ENCODE measurements around the gene ARF4.

DNA sequence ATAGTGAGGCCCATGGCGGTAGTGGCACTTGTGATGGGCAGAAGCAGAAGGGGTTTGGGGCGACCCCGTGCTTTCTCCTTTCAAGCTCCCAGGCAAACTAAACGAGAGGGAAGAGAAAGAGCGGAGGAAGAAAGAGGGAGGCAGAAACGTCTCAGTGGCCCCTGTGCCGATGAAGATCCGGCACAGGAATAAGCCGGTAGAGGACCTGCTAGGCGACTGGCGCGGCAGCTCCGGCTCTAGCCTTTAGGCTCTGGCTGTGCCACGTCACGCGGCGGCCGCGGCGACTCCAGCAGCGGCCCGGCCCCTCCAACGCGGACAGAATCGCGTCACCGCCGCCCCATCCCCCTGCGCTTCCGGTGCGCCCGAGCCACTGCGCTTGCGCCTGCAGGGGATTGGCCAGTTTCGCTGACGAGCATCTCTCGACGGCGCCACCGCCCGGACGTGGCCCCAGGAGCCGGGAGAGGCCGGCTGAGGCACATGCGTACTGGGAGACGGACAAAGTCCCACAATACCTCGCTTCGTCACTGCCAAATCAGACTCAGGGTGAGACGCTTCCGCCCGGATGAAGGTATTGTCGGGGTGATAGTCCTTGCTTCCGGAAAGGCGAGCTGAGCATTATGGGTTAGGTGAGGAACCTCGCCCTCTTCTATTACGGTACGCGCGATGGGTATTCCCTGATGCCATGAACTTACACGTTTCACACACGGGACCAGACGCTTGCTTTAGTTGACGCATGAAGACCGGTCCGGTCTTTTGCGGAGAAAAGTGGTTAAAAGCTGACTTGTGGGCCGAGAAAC, at the start of gene ARF4:
- TF ChIP-seq, protein P1, sequence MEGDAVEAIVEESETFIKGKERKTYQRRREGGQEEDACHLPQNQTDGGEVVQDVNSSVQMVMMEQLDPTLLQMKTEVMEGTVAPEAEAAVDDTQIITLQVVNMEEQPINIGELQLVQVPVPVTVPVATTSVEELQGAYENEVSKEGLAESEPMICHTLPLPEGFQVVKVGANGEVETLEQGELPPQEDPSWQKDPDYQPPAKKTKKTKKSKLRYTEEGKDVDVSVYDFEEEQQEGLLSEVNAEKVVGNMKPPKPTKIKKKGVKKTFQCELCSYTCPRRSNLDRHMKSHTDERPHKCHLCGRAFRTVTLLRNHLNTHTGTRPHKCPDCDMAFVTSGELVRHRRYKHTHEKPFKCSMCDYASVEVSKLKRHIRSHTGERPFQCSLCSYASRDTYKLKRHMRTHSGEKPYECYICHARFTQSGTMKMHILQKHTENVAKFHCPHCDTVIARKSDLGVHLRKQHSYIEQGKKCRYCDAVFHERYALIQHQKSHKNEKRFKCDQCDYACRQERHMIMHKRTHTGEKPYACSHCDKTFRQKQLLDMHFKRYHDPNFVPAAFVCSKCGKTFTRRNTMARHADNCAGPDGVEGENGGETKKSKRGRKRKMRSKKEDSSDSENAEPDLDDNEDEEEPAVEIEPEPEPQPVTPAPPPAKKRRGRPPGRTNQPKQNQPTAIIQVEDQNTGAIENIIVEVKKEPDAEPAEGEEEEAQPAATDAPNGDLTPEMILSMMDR (IDR thresholded peaks at IDR 0.05; ENCODE audit: low read depth, low read length, poor library complexity, severe bottlenecking) = no peak
- no peak for TF ChIP-seq EZH2phosphoT487 (IDR thresholded peaks at IDR 0.05; ENCODE audit: borderline replicate concordance, low read length)
